Measurements from ENCODE around the gene MAS1. TPM values are rescaled to one million over a fixed set of nuclear protein-coding genes. Genes with fewer than 3 reads are reported as not detected.
"Not testable (repeated sequence)": the region's sequence is repeated elsewhere in the genome, so short reads cannot be mapped to it uniquely, and the experiment has no call there.

The MAS1 gene
- polyA plus RNA-seq, 1 of the 3 experiments (the other 2 are of a cell fraction), result not detected

GRCh38 chr6:159844737-159845645 lies 45.8 kb upstream of the MAS1 start:
- Histone ChIP-seq H3K9ac (no peak overlapping the region), H3K4me1 (ENCODE audit: control insufficient read depth in 1 of 2, insufficient read depth in 2 of 2, low read depth in 1 of 2, low read length in 1 of 2) (no peaks in the 10 kb centered on the region), H2AFZ (ENCODE audit: low read depth) (no peak overlapping the region), H3K4me2 (no peak overlapping the region), H3K9me2 (no peaks in the 10 kb centered on the region), H3F3A (replicated peaks; ENCODE audit: insufficient read depth) (no peaks in the 10 kb centered on the region), H3K9me3 (no peaks in the 10 kb centered on the region), H3K79me2 (ENCODE audit: insufficient read depth) (no peaks in the 10 kb centered on the region), H3K36me3 (replicated peaks in 1 of 2; ENCODE audit: control insufficient read depth in 1 of 2, insufficient read depth in 2 of 2, low read length in 1 of 2) (no peaks in the 10 kb centered on the region), H3K27ac (ENCODE audit: low read depth in 2 of 2, low read length in 1 of 2) (no peak overlapping the region), H3K4me3 (ENCODE audit: low read depth in 2 of 2, low read length in 1 of 2) (no peak overlapping the region), H4K20me1 (ENCODE audit: insufficient read depth) (no peaks in the 10 kb centered on the region), H3K27me3 (ENCODE audit: insufficient read depth) (no peaks in the 10 kb centered on the region)
- WGBS (ENCODE audit: low lambda C conversion rate), result 62% methylated on average over 8 of the region's 13 CpGs
- ChIA-PET POLR2A (no interaction called here), CTCF (no interaction called here)
- TF ChIP-seq TCF12 (IDR thresholded peaks at IDR 0.05), result no peak
- no peak for TF ChIP-seq IRF3 (IDR thresholded peaks at IDR 0.05; ENCODE audit: low read depth, low read length)
- no peak for TF ChIP-seq PBX3 (IDR thresholded peaks at IDR 0.05)
- no peak for TF ChIP-seq SMC3 (IDR thresholded peaks at IDR 0.05; ENCODE audit: low read depth, low read length)
- TF ChIP-seq ELF1 (IDR thresholded peaks at IDR 0.05), result no peak
- TF ChIP-seq ZBTB33 (IDR thresholded peaks at IDR 0.05; ENCODE audit: borderline replicate concordance, low read depth), result no peak
- TF ChIP-seq SIN3A (IDR thresholded peaks at IDR 0.05; ENCODE audit: borderline replicate concordance, low read depth, low read length), result no peak
- no peak for TF ChIP-seq USF2 (IDR thresholded peaks at IDR 0.05; ENCODE audit: borderline replicate concordance, low read depth, low read length)
- TF ChIP-seq GABPA (IDR thresholded peaks at IDR 0.05; ENCODE audit: low read depth), result no peak
- TF ChIP-seq RFX5 (IDR thresholded peaks at IDR 0.05; ENCODE audit: low read length), result no peak
- TF ChIP-seq MAX (IDR thresholded peaks at IDR 0.05; ENCODE audit: low read depth), result no peak
- TF ChIP-seq RXRA (IDR thresholded peaks at IDR 0.05; ENCODE audit: borderline replicate concordance, low read depth), result no peak
- TF ChIP-seq POLR2AphosphoS5 (IDR thresholded peaks at IDR 0.05; ENCODE audit: low read depth, low read length), result no peak
- TF ChIP-seq GATA2 (CRISPR knock-in tag; IDR thresholded peaks at IDR 0.05), result no peak
- no peak for TF ChIP-seq EP300 (IDR thresholded peaks at IDR 0.05; ENCODE audit: borderline replicate concordance in 1 of 2, low read depth in 1 of 2, low read length in 1 of 2)
- no peak for TF ChIP-seq RAD21 (IDR thresholded peaks at IDR 0.05; ENCODE audit: low read length)
- TF ChIP-seq FOSL2 (IDR thresholded peaks at IDR 0.05; ENCODE audit: borderline replicate concordance, low read depth), result no peak
- TF ChIP-seq NRF1 (IDR thresholded peaks at IDR 0.05; ENCODE audit: low read depth, low read length), result no peak
- DNase-seq, result no peak

- H3K27me3 ChIP-seq (ENCODE audit: insufficient read depth); H3K4me3 ChIP-seq (ENCODE audit: low read depth in 2 of 2, low read length in 1 of 2); POLR2A ChIA-PET; H3K9me3 ChIP-seq; H3K4me2 ChIP-seq; H2AFZ ChIP-seq (ENCODE audit: low read depth); H3K36me3 ChIP-seq (replicated peaks in 1 of 2; ENCODE audit: control insufficient read depth in 1 of 2, insufficient read depth in 2 of 2, low read length in 1 of 2); H3K9me2 ChIP-seq; H3F3A ChIP-seq (replicated peaks; ENCODE audit: insufficient read depth); H3K9ac ChIP-seq; DNase-seq; H3K27ac ChIP-seq (ENCODE audit: low read depth in 2 of 2, low read length in 1 of 2); H4K20me1 ChIP-seq (ENCODE audit: insufficient read depth); H3K79me2 ChIP-seq (ENCODE audit: insufficient read depth); CTCF ChIA-PET; H3K4me1 ChIP-seq (ENCODE audit: control insufficient read depth in 1 of 2, insufficient read depth in 2 of 2, low read depth in 1 of 2, low read length in 1 of 2): not testable (repeated sequence)
- WGBS (ENCODE audit: low lambda C conversion rate), result 19% methylated on average over 3 of the region's 5 CpGs
These were observed 42.2 kb upstream of the MAS1 start for GRCh38 chr6:159848552-159848951.

GRCh38 chr6:159849851-159850250 lies 40.9 kb upstream of the MAS1 start:
- WGBS (ENCODE audit: low lambda C conversion rate), result 71% methylated on average over 1 of the region's 1 CpG
- H3K27ac ChIP-seq (ENCODE audit: low read depth in 2 of 2, low read length in 1 of 2); H4K20me1 ChIP-seq (ENCODE audit: insufficient read depth); H3K4me3 ChIP-seq (ENCODE audit: low read depth in 2 of 2, low read length in 1 of 2); H3K27me3 ChIP-seq (ENCODE audit: insufficient read depth); H3K4me2 ChIP-seq; H3F3A ChIP-seq (replicated peaks; ENCODE audit: insufficient read depth); CTCF ChIA-PET; POLR2A ChIA-PET; H2AFZ ChIP-seq (ENCODE audit: low read depth); H3K9ac ChIP-seq; H3K9me3 ChIP-seq; H3K36me3 ChIP-seq (replicated peaks in 1 of 2; ENCODE audit: control insufficient read depth in 1 of 2, insufficient read depth in 2 of 2, low read length in 1 of 2); H3K79me2 ChIP-seq (ENCODE audit: insufficient read depth); H3K4me1 ChIP-seq (ENCODE audit: control insufficient read depth in 1 of 2, insufficient read depth in 2 of 2, low read depth in 1 of 2, low read length in 1 of 2); DNase-seq; H3K9me2 ChIP-seq: not testable (repeated sequence)
